MM.1S (cell line): Measurements from ENCODE around the gene METTL9.

Source experiments
- DNase-seq: peaks from one replicate; pipeline ENCODE4 v3.0.0-alpha.2; 2015
- H2AFZ ChIP-seq: fragments of 300-600 bp; sonication (generic); 2 replicates; pipeline ENCODE4 v1.6.0; 2016; ENCODE audit warnings: antibody characterized with exemption, low read length
- H3F3A ChIP-seq: fragments of 300-600 bp; sonication (generic); 2 replicates; pipeline ENCODE4 v1.6.1; 2016; ENCODE audit warnings: mild to moderate bottlenecking, antibody characterized with exemption, low read length, moderate library complexity, mixed read lengths; ENCODE audit not compliant: insufficient read depth
- H3K27ac ChIP-seq: fragments of 300-600 bp; sonication (generic); 2 replicates; pipeline ENCODE4 v1.5.1; 2016; ENCODE audit warnings: mild to moderate bottlenecking, low read length
- H3K27me3 ChIP-seq: fragments of 300-600 bp; sonication (generic); replicated peaks from 2 replicates; pipeline ENCODE4 v1.6.0; 2016; ENCODE audit warnings: low read length; ENCODE audit not compliant: insufficient read depth
- H3K36me3 ChIP-seq: fragments of 300-600 bp; sonication (generic); replicated peaks from 2 replicates; pipeline ENCODE4 v1.6.1; 2016; ENCODE audit warnings: mild to moderate bottlenecking, low read length, mixed read lengths; ENCODE audit not compliant: insufficient read depth
- H3K4me1 ChIP-seq: fragments of 300-600 bp; sonication (generic); 2 replicates; pipeline ENCODE4 v1.6.1; 2016; ENCODE audit warnings: low read length, mixed read lengths
- H3K4me2 ChIP-seq: fragments of 300-600 bp; sonication (generic); 2 replicates; pipeline ENCODE4 v1.6.0; 2016; ENCODE audit warnings: low read depth, low read length
- H3K4me3 ChIP-seq: fragments of 300-600 bp; sonication (generic); 2 replicates; pipeline ENCODE4 v1.5.1; 2016; ENCODE audit warnings: low read length, mixed read lengths
- H3K79me2 ChIP-seq: fragments of 300-600 bp; sonication (generic); 2 replicates; pipeline ENCODE4 v1.6.1; 2016; ENCODE audit warnings: mixed run types, low read length, mixed read lengths
- H3K9ac ChIP-seq: fragments of 300-600 bp; sonication (generic); 2 replicates; pipeline ENCODE4 v1.6.1; 2016; ENCODE audit warnings: low read length, mixed read lengths
- H3K9me2 ChIP-seq: fragments of 300-600 bp; sonication (generic); replicated peaks from 2 replicates; pipeline ENCODE4 v1.6.1; 2016; ENCODE audit warnings: mild to moderate bottlenecking, low read length, mixed read lengths; ENCODE audit not compliant: insufficient read depth
- H3K9me3 ChIP-seq: fragments of 300-600 bp; sonication (generic); replicated peaks from 2 replicates; pipeline ENCODE4 v1.6.1; 2016; ENCODE audit warnings: mild to moderate bottlenecking, low read length, mixed read lengths; ENCODE audit not compliant: insufficient read depth
- H4K20me1 ChIP-seq: fragments of 300-600 bp; sonication (generic); 2 replicates; pipeline ENCODE4 v1.6.1; 2016; ENCODE audit warnings: mild to moderate bottlenecking, low read length, moderate library complexity, mixed read lengths; ENCODE audit not compliant: insufficient read depth
- CTCF ChIP-seq: fragments of 300-600 bp; sonication (generic); IDR thresholded peaks from 2 replicates; pipeline ENCODE4 v1.5.1; 2016; ENCODE audit warnings: antibody characterized with exemption, low read length, mixed read lengths
- EZH2 ChIP-seq: fragments of 300-600 bp; sonication (generic); optimal IDR thresholded peaks from 2 replicates; pipeline ENCODE3; 2017; ENCODE audit warnings: low read depth, mild to moderate bottlenecking, antibody characterized with exemption, low read length, mixed read lengths
- EZH2phosphoT487 ChIP-seq: fragments of 300-600 bp; sonication (generic); IDR thresholded peaks from 2 replicates; pipeline ENCODE4 v1.6.1; 2018; ENCODE audit warnings: antibody characterized with exemption, low read length

The METTL9 gene

GRCh38 chr16:21650521-21650920, 51.1 kb downstream of the METTL9 start:
- H3K4me2 ChIP-seq, result no peak overlapping the region
- H3K9me2 ChIP-seq, result no peaks in the 10 kb centered on the region
- no peak overlapping the region for H3K4me3 ChIP-seq
- H3F3A ChIP-seq, result peaks cover 2% of the 10 kb centered on the region
- no peaks in the 10 kb centered on the region for H4K20me1 ChIP-seq
- no peaks in the 10 kb centered on the region for H3K27me3 ChIP-seq
- DNase-seq, result no peak
- H3K9ac ChIP-seq, result no peak overlapping the region
- H3K9me3 ChIP-seq, result no peaks in the 10 kb centered on the region
- H3K79me2 ChIP-seq, result peaks cover 24% of the 10 kb centered on the region
- H3K27ac ChIP-seq, result no peak overlapping the region
- peaks cover 7% of the 10 kb centered on the region for H3K4me1 ChIP-seq
- no peak overlapping the region for H2AFZ ChIP-seq
- TF ChIP-seq CTCF (no peak), EZH2 (no peak), EZH2phosphoT487 (no peak)
- H3K36me3 ChIP-seq, result no peaks in the 10 kb centered on the region

DNA sequence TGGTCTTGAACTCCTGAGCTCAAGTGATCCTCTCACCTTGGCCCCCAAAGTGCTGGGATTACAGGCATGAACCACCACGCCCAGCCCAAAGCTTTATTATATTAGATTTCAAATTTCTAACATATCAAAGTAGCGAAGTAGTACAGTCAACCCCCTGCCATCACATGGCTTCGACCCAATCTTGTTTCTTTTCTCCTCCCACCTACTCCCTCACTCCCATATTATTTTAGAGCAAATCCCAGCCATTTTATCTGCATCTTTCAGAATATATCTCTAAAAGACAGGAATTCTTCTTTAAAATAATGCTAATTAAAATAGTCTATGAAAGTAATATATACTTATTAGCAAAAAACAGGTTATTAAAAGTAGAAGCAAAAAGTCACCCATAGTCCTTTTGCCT, 52.1 kb downstream of the METTL9 start:
- TF ChIP-seq CTCF, result no peak
- TF ChIP-seq EZH2phosphoT487, result no peak
- no peak for TF ChIP-seq EZH2
- no peak overlapping the region for H2AFZ ChIP-seq
- peaks cover 1% of the 10 kb centered on the region for H3F3A ChIP-seq
- H3K79me2 ChIP-seq, result peaks cover 16% of the 10 kb centered on the region
- H3K27me3 ChIP-seq, result no peaks in the 10 kb centered on the region
- H3K4me1 ChIP-seq, result peaks cover 4% of the 10 kb centered on the region
- no peak for DNase-seq
- no peak overlapping the region for H3K27ac ChIP-seq
- no peaks in the 10 kb centered on the region for H3K9me3 ChIP-seq
- H3K9ac ChIP-seq, result no peak overlapping the region
- H3K9me2 ChIP-seq, result no peaks in the 10 kb centered on the region
- no peaks in the 10 kb centered on the region for H4K20me1 ChIP-seq
- H3K4me2 ChIP-seq, result no peak overlapping the region
- H3K36me3 ChIP-seq, result no peaks in the 10 kb centered on the region
- no peak overlapping the region for H3K4me3 ChIP-seq

DNA sequence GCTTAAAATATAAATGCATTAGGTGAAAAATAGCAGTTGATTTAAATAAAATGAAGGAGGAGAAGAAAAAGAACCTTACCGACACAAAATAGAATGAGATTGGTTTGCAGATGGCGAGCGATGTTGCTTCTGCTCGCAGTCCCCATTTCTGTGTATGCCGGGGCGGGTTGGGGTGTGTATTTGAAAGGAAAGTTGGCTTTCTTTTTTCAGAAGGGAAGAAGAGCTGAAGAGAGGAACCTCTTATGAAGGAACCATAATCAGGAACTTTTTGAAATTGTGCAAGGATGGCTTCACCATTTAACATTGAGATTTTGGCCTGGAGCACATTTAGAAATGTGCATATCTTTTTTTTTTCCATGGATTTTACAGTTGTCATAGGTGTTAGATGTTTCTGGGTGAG, 53.1 kb downstream of the METTL9 start, which contains the start of gene IGSF6:
Gene IGSF6, minus strand, starts transcription at position 156 of the 400 bp plus-strand sequence. Its CDS starts 10 bp downstream, at position 146.
- H2AFZ ChIP-seq, result no peak within 1 kb of the TSS
- DNase-seq, result no peak
- no peaks in the 10 kb centered on the region for H4K20me1 ChIP-seq
- no peaks in the 10 kb centered on the region for H3K27me3 ChIP-seq
- peaks cover 12% of the 10 kb centered on the region for H3K4me1 ChIP-seq
- H3K4me3 ChIP-seq, result no peak within 1 kb of the TSS
- no peaks in the 10 kb centered on the region for H3K36me3 ChIP-seq
- no peak for TF ChIP-seq CTCF
- TF ChIP-seq EZH2, result no peak
- TF ChIP-seq EZH2phosphoT487, result no peak
- H3K9ac ChIP-seq, result no peak within 1 kb of the TSS
- H3K4me2 ChIP-seq, result no peak within 1 kb of the TSS
- H3K27ac ChIP-seq, result no peak within 1 kb of the TSS
- peaks cover 11% of the 10 kb centered on the region for H3K79me2 ChIP-seq
- no peaks in the 10 kb centered on the region for H3K9me3 ChIP-seq
- no peaks in the 10 kb centered on the region for H3K9me2 ChIP-seq
- peaks cover 11% of the 10 kb centered on the region for H3F3A ChIP-seq
